HCT116 (cell line): ENCODE results near the gene RPTOR. TPM values are rescaled to one million over a fixed set of nuclear protein-coding genes. Genes with fewer than 3 reads are reported as not detected.

Source experiments
- ATAC-seq: fragments of 200-7000 bp; cut with Tn5 transposase; 2 replicates; pipeline ENCODE4 v1.9.1; 2020; ENCODE audit warnings: mild to moderate bottlenecking, moderate library complexity
- BruUV-seq: library from RNA; stranded (reverse); fragments of 400-500 nt; replicated peaks from 2 replicates; lab custom pipeline; 2021; lab: Mats Ljungman, UMichigan
- CTCF ChIA-PET: fragments of 300-600 bp; sonication (Branson Sonifier 250); formaldehyde crosslinking; loops from one replicate; lab custom pipeline; 2021; ENCODE audit warnings: antibody characterized with exemption; lab: Charles Lee
- POLR2A ChIA-PET: fragments of 300-600, 350-600 bp; sonication (Branson Sonifier 250); formaldehyde crosslinking; loops from one replicate; lab custom pipeline; 2021; ENCODE audit warnings: antibody characterized with exemption; lab: Charles Lee
- RAD21 ChIA-PET, 2 experiments: fragments of 300-600 bp; sonication (Branson Sonifier 250); formaldehyde crosslinking; loops; one replicate each; lab custom pipeline; 2023; ENCODE audit warnings: low total read pairs in 2 of 2; ENCODE audit not compliant: uncharacterized antibody in 2 of 2, unreplicated experiment in 2 of 2, low non-redundant PET in 1 of 2; lab: Charles Lee
- DNase-seq: peaks from one replicate; pipeline ENCODE4 v3.0.0-alpha.2; 2010; ENCODE audit warnings: low read depth, low spot score
- H2AFZ ChIP-seq: fragments of 200-600 bp; shearing (Covaris generic), sonication (generic); 2 replicates; pipeline ENCODE4 v1.6.1; 2017; ENCODE audit warnings: low read depth, mixed run types, mixed read lengths, antibody characterized with exemption, low read length; ENCODE audit not compliant: poor library complexity, severe bottlenecking
- H3K27ac ChIP-seq: 2 replicates; pipeline ENCODE4 v1.5.1; 2012; ENCODE audit warnings: low read depth, low read length
- H3K27me3 ChIP-seq: fragments of 200-600 bp; sonication (generic); 2 replicates; pipeline ENCODE4 v1.6.1; 2016; ENCODE audit warnings: mixed run types, low read length, mixed read lengths; ENCODE audit not compliant: insufficient read depth
- H3K36me3 ChIP-seq, 2 experiments: fragments of 200-500 bp in 1 of 2; fragments of 200-600 bp in 1 of 2; sonication (Bioruptor generic) in 1 of 2; sonication (generic) in 1 of 2; 2 replicates each; pipeline versions ENCODE4 v1.5.1 to v1.6.1; 2014 to 2016; ENCODE audit warnings: low read length in 2 of 2, inconsistent platforms in 1 of 2, mixed read lengths in 1 of 2, mixed run types in 1 of 2; ENCODE audit not compliant: insufficient read depth in 2 of 2, control insufficient read depth in 1 of 2
- H3K4me1 ChIP-seq, 2 experiments: fragments of 200-600 bp in 1 of 2; sonication (generic) in 1 of 2; 2 replicates each; pipeline versions ENCODE4 v1.5.1 to v1.6.1; 2012 to 2017; ENCODE audit warnings: low read length in 2 of 2, inconsistent platforms in 1 of 2, mild to moderate bottlenecking in 1 of 2, mixed read lengths in 1 of 2, mixed run types in 1 of 2, moderate library complexity in 1 of 2; ENCODE audit not compliant: insufficient read depth in 2 of 2, control insufficient read depth in 1 of 2
- H3K4me2 ChIP-seq: fragments of 200-600 bp; sonication (generic); 2 replicates; pipeline ENCODE4 v1.6.1; 2017; ENCODE audit warnings: mixed run types, low read length, mixed read lengths
- H3K4me3 ChIP-seq, 2 experiments: fragments of 200-600 bp in 1 of 2; sonication (generic) in 1 of 2; replicated peaks in 1 of 2; 2 replicates each; pipeline ENCODE4 v1.5.1; 2011 to 2016; ENCODE audit warnings: low read length in 2 of 2, control low read depth in 1 of 2, low read depth in 1 of 2, mild to moderate bottlenecking in 1 of 2, mixed read lengths in 1 of 2, mixed run types in 1 of 2
- H3K79me2 ChIP-seq: fragments of 200-600 bp; sonication (generic); 2 replicates; pipeline ENCODE4 v1.6.1; 2017; ENCODE audit warnings: mild to moderate bottlenecking, mixed run types, low read length, moderate library complexity, mixed read lengths; ENCODE audit not compliant: insufficient read depth
- H3K9ac ChIP-seq: fragments of 200-600 bp; sonication (generic); 2 replicates; pipeline ENCODE4 v1.6.1; 2016; ENCODE audit warnings: low read length, mixed read lengths
- H3K9me2 ChIP-seq: fragments of 200-600 bp; sonication (generic), shearing (Covaris generic); 2 replicates; pipeline ENCODE4 v1.6.1; 2017; ENCODE audit warnings: mixed run types, mild to moderate bottlenecking, moderate library complexity; ENCODE audit not compliant: insufficient read depth
- H3K9me3 ChIP-seq, 2 experiments: fragments of 200-500 bp in 1 of 2; fragments of 200-600 bp in 1 of 2; sonication (Bioruptor generic) in 1 of 2; sonication (generic) in 1 of 2; 2 replicates each; pipeline ENCODE4 v1.6.1; 2014 to 2017; ENCODE audit warnings: low read length in 2 of 2, mixed read lengths in 2 of 2, inconsistent platforms in 1 of 2, low read depth in 1 of 2, mild to moderate bottlenecking in 1 of 2, mixed run types in 1 of 2, moderate library complexity in 1 of 2; ENCODE audit not compliant: control insufficient read depth in 1 of 2, insufficient read depth in 1 of 2
- H4K20me1 ChIP-seq: fragments of 200-600 bp; sonication (generic), shearing (Covaris generic); 2 replicates; pipeline ENCODE4 v1.6.1; 2017; ENCODE audit warnings: mixed run types, mild to moderate bottlenecking, moderate library complexity; ENCODE audit not compliant: insufficient read depth
- JUND ChIP-seq: IDR thresholded peaks from 2 replicates; pipeline ENCODE4 v1.6.1; 2012
- POLR2AphosphoS5 ChIP-seq: IDR thresholded peaks from 2 replicates; pipeline ENCODE4 v1.6.1; 2011; ENCODE audit warnings: mild to moderate bottlenecking, low read depth, low read length, moderate library complexity
- REST ChIP-seq: IDR thresholded peaks from 2 replicates; pipeline ENCODE4 v1.6.1; 2012; ENCODE audit warnings: low read depth
- TCF7L2 ChIP-seq: IDR thresholded peaks from 2 replicates; pipeline ENCODE4 v1.7.0; 2011; ENCODE audit warnings: borderline replicate concordance, inconsistent platforms; ENCODE audit not compliant: insufficient read depth, insufficient read length; ENCODE audit errors: extremely low read depth
- ZBTB33 ChIP-seq: IDR thresholded peaks from 2 replicates; pipeline ENCODE4 v1.6.1; 2011; ENCODE audit warnings: mild to moderate bottlenecking, low read length, moderate library complexity; ENCODE audit not compliant: insufficient replicate concordance; ENCODE audit errors: extremely low read depth
- intact Hi-C: fragments of 100-400 bp; cut with micrococcal nuclease; formaldehyde crosslinking; loops from 2 replicates; pipeline ENCODE4 v1.10.0; 2022
- total RNA-seq: library from RNA; stranded (reverse); gene quantifications from one replicate; pipeline ENCODE4 v1.2.1, GENCODE V29; 2021; ENCODE audit not compliant: unreplicated experiment

Gene RPTOR
- total RNA-seq, 1 experiment from 2014 or later = 69.5 TPM

- no peak overlapping the region for H3K4me3 ChIP-seq
- no peak overlapping the region for H3K4me2 ChIP-seq
- TF ChIP-seq JUND (no peak), REST (no peak), TCF7L2 (no peak), ZBTB33 (no peak), POLR2AphosphoS5 (no peak)
- TF ChIP-seq, all 23 proteins: peak for 0
- ChIA-PET RAD21 (no interaction called here), POLR2A (no interaction called here), CTCF (no interaction called here)
- DNase-seq = no peak
- Histone ChIP-seq H3K36me3 (no peaks in the 10 kb centered on the region), H3K79me2 (peaks cover 67% of the 10 kb centered on the region), H3K27me3 (no peaks in the 10 kb centered on the region), H3K4me1 (peaks cover 0 to 19% of the 10 kb centered on the region in 2 experiments; a peak in 3 of 4 replicates), H3K27ac (no peak overlapping the region), H3K9me2 (no peaks in the 10 kb centered on the region), H3K9ac (no peak overlapping the region), H2AFZ (no peak overlapping the region), H3K9me3 (no peaks in the 10 kb centered on the region), H4K20me1 (peaks cover 7% of the 10 kb centered on the region; the same call in 1 of the 2 replicates)
- intact Hi-C loops = no loop called here
- BruUV-seq = no TSS peak
- no peak for ATAC-seq
Measured at GRCh38 chr17:80679816-80680215, 135.2 kb downstream of the RPTOR start.
